Measurements from ENCODE around the gene CLDN25. TPM values are rescaled to one million over a fixed set of nuclear protein-coding genes. Genes with fewer than 3 reads are reported as not detected.
A peak's percentile ranks its signal among the peaks of the same experiment; 100 is the strongest.

CLDN25 gene
- total and polyA plus RNA-seq, 2 of the 13 experiments (the other 11 are each of a cell fraction or from before 2014, with no cell fraction given), result not detected

- TF ChIP-seq RERE (CRISPR knock-in tag; IDR thresholded peaks at IDR 0.05; ENCODE audit: low read depth) (no peak), ZXDC (CRISPR knock-in tag; IDR thresholded peaks at IDR 0.05) (no peak), GFI1 (CRISPR knock-in tag; IDR thresholded peaks at IDR 0.05; ENCODE audit: borderline replicate concordance) (peak; percentile 47; the same call in 1 of the 2 replicates), FOXA3 (CRISPR knock-in tag; IDR thresholded peaks at IDR 0.05) (0 out of 2 replicates have a peak, but pooled peaks have one; percentile 26), ZNF850 (CRISPR knock-in tag; conservative IDR thresholded peaks at IDR 0.05) (no peak), ZSCAN22 (CRISPR knock-in tag; IDR thresholded peaks at IDR 0.05) (no peak), ELF4 (CRISPR knock-in tag; IDR thresholded peaks at IDR 0.05; ENCODE audit: borderline replicate concordance) (no peak), CAMTA2 (CRISPR knock-in tag; IDR thresholded peaks at IDR 0.05; ENCODE audit: borderline replicate concordance) (0 out of 2 replicates have a peak, but pooled peaks have one; percentile 61), KMT2B (CRISPR knock-in tag; IDR thresholded peaks at IDR 0.05) (peak; percentile 87), ZNF703 (CRISPR knock-in tag; IDR thresholded peaks at IDR 0.05; ENCODE audit: borderline replicate concordance) (0 out of 2 replicates have a peak, but pooled peaks have one; percentile 37), ZNF318 (CRISPR knock-in tag; IDR thresholded peaks at IDR 0.05) (no peak)
These were observed 6.0 kb upstream of the CLDN25 start, which contains the start of gene ZW10 (continued) for GRCh38 chr11:113773416-113774173.
